ENCODE data around the gene KLF11. TPM values are rescaled to one million over a fixed set of nuclear protein-coding genes. Genes with fewer than 3 reads are reported as not detected.

KLF11 gene
- total and polyA plus RNA-seq, 2 donors (not counting 3 experiments of a cell fraction or from before 2014, with no cell fraction given): 10.5 to 11.3 TPM

DNA sequence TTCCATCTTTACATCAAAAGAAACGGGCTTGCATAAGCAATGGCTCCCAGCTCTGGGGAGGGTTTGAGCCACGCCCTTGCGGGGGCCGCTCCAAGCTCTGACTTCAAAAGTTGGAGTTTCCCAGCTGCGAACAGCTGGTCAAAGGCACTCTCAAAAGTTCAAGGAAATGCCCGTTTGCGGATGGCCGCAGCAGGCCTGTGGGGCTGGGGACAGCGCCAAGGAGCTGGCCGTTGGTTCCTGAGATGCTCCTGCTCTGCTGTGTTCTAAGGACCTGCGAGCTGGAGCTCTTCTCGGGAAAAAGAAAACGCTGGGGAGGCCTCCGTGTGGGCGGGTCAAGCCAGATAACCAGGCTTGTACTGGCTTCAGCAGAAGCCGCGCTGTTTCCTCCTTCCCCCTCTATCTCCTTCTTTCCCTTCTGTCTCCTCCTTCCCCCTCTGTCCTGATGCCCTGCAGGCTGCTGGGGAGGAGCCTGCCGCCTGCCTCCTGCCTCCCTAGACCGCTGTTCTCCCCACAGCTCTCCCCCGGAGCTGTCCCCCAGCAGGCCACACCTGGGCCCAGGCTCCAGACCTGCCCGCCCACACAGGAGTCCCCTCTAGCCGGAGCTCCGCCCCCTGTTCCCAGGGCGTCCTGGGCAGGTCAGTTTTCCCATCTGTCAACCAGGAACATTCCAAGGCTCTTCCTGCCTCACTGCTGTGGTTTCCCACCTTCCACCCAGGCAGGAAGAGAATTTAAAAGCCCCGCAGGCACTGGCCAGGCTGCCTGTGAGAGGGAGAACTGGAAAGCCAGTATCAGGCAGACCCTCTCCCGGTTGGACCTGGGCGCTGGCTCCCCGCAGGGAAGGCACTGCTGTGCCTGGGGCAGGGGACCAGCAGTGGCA, 14.1 kb downstream of the KLF11 start:
- DNase-seq (ENCODE audit: low read depth, low spot score) (peak; percentile 31), FAIRE-seq (peak; percentile 75)
- Histone ChIP-seq H3K36me3 (ENCODE audit: control insufficient read depth in 2 of 2, extremely low read depth in 1 of 2, insufficient read depth in 2 of 2, low read length in 2 of 2) (peaks cover 0 to 6% of the 10 kb centered on the region in 2 experiments), H3K9me3 (replicated peaks; ENCODE audit: control insufficient read depth, insufficient read depth, low read length) (no peaks in the 10 kb centered on the region), H2AFZ (ENCODE audit: low read depth, low read length) (peak overlapping the region; percentile 86), H3K4me1 (ENCODE audit: control insufficient read depth, extremely low read depth, insufficient read depth, low read length) (peaks cover 4% of the 10 kb centered on the region), H3K27ac (ENCODE audit: insufficient read depth, low read depth, low read length) (no peak overlapping the region), H3K4me2 (ENCODE audit: insufficient read depth, low read length) (peak overlapping the region; percentile 53), H3K27me3 (ENCODE audit: control insufficient read depth in 2 of 2, insufficient read depth in 2 of 2, low read length in 2 of 2) (no peaks in the 10 kb centered on the region), H4K20me1 (replicated peaks; ENCODE audit: control insufficient read depth, extremely low read depth, insufficient read depth, low read length) (no peaks in the 10 kb centered on the region), H3K79me2 (ENCODE audit: control insufficient read depth, insufficient read depth, low read length) (no peaks in the 10 kb centered on the region), H3K4me3 (replicated peaks in 1 of 3; ENCODE audit: insufficient read depth in 1 of 3, low read depth in 1 of 3, low read length in 3 of 3) (no peak overlapping the region), H3K9me1 (replicated peaks; ENCODE audit: control insufficient read depth, extremely low read depth, insufficient read depth, low read length) (no peaks in the 10 kb centered on the region), H3K9ac (replicated peaks; ENCODE audit: extremely low read depth, insufficient read depth, low read length) (no peak overlapping the region)
- ChIA-PET CTCF (interaction anchor here (0.6 to 6.0 kb wide), 13 partner anchors 9 to 377 kb away, joined by 3 to 49 read pairs (median 8); no protein-coding TSS in a partner anchor), POLR2A (no interaction called here)
- BruUV-seq (replicated peaks): no TSS peak
- intact Hi-C loops (cut with micrococcal nuclease) (no loop called here), dilution Hi-C loops (cut with MboI; ENCODE audit: extremely low pct_ligation_motif_present, low sequenced_read_pairs) (no loop called here)
- TF ChIP-seq, protein P1, sequence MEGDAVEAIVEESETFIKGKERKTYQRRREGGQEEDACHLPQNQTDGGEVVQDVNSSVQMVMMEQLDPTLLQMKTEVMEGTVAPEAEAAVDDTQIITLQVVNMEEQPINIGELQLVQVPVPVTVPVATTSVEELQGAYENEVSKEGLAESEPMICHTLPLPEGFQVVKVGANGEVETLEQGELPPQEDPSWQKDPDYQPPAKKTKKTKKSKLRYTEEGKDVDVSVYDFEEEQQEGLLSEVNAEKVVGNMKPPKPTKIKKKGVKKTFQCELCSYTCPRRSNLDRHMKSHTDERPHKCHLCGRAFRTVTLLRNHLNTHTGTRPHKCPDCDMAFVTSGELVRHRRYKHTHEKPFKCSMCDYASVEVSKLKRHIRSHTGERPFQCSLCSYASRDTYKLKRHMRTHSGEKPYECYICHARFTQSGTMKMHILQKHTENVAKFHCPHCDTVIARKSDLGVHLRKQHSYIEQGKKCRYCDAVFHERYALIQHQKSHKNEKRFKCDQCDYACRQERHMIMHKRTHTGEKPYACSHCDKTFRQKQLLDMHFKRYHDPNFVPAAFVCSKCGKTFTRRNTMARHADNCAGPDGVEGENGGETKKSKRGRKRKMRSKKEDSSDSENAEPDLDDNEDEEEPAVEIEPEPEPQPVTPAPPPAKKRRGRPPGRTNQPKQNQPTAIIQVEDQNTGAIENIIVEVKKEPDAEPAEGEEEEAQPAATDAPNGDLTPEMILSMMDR (IDR thresholded peaks at IDR 0.05; ENCODE audit: extremely low read depth in 1 of 2, insufficient read depth in 1 of 2, low read depth in 1 of 2, low read length in 2 of 2): no peak
- TF ChIP-seq, protein P2, sequence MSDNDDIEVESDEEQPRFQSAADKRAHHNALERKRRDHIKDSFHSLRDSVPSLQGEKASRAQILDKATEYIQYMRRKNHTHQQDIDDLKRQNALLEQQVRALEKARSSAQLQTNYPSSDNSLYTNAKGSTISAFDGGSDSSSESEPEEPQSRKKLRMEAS (IDR thresholded peaks at IDR 0.05; ENCODE audit: insufficient read depth, insufficient read length): no peak

All from endothelial cell of umbilical vein (primary cell).